Measurements from ENCODE around the gene CCDC28B.

The CCDC28B gene

GRCh38 chr1:32181563-32181962, 18.8 kb upstream of the CCDC28B start:
- DNase-seq (ENCODE audit: low read depth): no peak
- H3K4me3 ChIP-seq (ENCODE audit: control insufficient read depth, low read depth, low read length): peak overlapping the region; percentile 85
- TF ChIP-seq, protein P1, sequence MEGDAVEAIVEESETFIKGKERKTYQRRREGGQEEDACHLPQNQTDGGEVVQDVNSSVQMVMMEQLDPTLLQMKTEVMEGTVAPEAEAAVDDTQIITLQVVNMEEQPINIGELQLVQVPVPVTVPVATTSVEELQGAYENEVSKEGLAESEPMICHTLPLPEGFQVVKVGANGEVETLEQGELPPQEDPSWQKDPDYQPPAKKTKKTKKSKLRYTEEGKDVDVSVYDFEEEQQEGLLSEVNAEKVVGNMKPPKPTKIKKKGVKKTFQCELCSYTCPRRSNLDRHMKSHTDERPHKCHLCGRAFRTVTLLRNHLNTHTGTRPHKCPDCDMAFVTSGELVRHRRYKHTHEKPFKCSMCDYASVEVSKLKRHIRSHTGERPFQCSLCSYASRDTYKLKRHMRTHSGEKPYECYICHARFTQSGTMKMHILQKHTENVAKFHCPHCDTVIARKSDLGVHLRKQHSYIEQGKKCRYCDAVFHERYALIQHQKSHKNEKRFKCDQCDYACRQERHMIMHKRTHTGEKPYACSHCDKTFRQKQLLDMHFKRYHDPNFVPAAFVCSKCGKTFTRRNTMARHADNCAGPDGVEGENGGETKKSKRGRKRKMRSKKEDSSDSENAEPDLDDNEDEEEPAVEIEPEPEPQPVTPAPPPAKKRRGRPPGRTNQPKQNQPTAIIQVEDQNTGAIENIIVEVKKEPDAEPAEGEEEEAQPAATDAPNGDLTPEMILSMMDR (IDR thresholded peaks at IDR 0.05; ENCODE audit: control insufficient read depth, insufficient read depth, low read depth, low read length, missing control alignments): no peak

GRCh38 chr1:32182060-32182459, 18.3 kb upstream of the CCDC28B start:
- no peak for DNase-seq (ENCODE audit: low read depth)
- H3K4me3 ChIP-seq (ENCODE audit: control insufficient read depth, low read depth, low read length): peak overlapping the region; percentile 85; the same call in 1 of the 2 replicates
- TF ChIP-seq, protein P1 (IDR thresholded peaks at IDR 0.05; ENCODE audit: control insufficient read depth, insufficient read depth, low read depth, low read length, missing control alignments): no peak

DNA sequence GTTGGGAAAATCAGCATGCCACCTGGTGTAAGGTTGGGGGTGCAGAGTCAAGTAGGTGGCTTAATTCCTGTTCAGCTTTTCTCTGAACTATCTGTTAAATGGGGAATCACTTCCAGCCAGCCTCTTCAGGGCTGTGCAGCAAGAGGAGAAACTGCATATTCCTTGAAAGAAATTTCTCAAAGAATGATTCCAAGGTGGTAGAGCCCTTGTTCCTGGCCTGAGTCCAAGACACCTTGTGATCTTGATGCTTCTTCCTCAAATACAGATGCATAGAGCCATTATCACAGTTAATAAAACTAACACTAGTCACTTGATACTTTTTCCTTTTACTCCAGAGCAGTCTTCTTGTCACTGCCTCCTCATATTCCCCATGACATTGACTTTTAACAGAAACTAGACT, 15.7 kb upstream of the CCDC28B start:
- no peak for DNase-seq (ENCODE audit: low read depth)
- H3K4me3 ChIP-seq (ENCODE audit: control insufficient read depth, low read depth, low read length): no peak overlapping the region
- TF ChIP-seq, protein P1 (IDR thresholded peaks at IDR 0.05; ENCODE audit: control insufficient read depth, insufficient read depth, low read depth, low read length, missing control alignments): no peak

GRCh38 chr1:32186077-32186476, 14.3 kb upstream of the CCDC28B start:
- TF ChIP-seq, protein P1 (IDR thresholded peaks at IDR 0.05; ENCODE audit: control insufficient read depth, insufficient read depth, low read depth, low read length, missing control alignments): no peak
- no peak for DNase-seq (ENCODE audit: low read depth)
- H3K4me3 ChIP-seq (ENCODE audit: control insufficient read depth, low read depth, low read length): no peak overlapping the region

DNA sequence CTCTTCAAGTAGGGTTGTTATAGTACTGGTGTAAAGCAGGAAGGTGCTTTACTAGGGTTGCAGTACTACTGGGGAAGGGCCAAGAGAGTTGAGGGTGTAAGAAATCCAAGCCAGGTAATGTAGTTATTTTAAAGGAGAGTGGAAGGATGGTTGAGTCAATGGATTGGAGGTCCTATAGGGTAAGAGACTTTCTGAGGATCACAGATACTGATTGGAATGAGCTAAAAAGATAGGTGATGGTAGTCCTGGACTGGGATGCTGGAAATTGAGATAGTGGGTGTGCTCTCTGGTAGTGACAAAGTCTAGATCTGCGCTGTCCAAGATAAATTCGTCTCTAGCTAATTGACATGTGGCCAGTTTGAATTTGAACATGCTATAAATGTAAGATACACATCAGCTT, 13.9 kb upstream of the CCDC28B start:
- TF ChIP-seq, protein P1 (IDR thresholded peaks at IDR 0.05; ENCODE audit: control insufficient read depth, insufficient read depth, low read depth, low read length, missing control alignments): no peak
- H3K4me3 ChIP-seq (ENCODE audit: control insufficient read depth, low read depth, low read length): no peak overlapping the region
- no peak for DNase-seq (ENCODE audit: low read depth)

GRCh38 chr1:32187850-32188249, 12.5 kb upstream of the CCDC28B start:
- TF ChIP-seq, protein P1 (IDR thresholded peaks at IDR 0.05; ENCODE audit: control insufficient read depth, insufficient read depth, low read depth, low read length, missing control alignments): no peak
- H3K4me3 ChIP-seq (ENCODE audit: control insufficient read depth, low read depth, low read length): no peak overlapping the region
- no peak for DNase-seq (ENCODE audit: low read depth)

Data from AG09309 (cell line).